ENCODE measurements around the gene TTC38. TPM values are rescaled to one million over a fixed set of nuclear protein-coding genes. Genes with fewer than 3 reads are reported as not detected.

The TTC38 gene
- 12.5 to 14.2 TPM (median 13.6 TPM) in 5 replicates for total RNA-seq (2022; extraction: Qiagen RNA extraction)

DNA sequence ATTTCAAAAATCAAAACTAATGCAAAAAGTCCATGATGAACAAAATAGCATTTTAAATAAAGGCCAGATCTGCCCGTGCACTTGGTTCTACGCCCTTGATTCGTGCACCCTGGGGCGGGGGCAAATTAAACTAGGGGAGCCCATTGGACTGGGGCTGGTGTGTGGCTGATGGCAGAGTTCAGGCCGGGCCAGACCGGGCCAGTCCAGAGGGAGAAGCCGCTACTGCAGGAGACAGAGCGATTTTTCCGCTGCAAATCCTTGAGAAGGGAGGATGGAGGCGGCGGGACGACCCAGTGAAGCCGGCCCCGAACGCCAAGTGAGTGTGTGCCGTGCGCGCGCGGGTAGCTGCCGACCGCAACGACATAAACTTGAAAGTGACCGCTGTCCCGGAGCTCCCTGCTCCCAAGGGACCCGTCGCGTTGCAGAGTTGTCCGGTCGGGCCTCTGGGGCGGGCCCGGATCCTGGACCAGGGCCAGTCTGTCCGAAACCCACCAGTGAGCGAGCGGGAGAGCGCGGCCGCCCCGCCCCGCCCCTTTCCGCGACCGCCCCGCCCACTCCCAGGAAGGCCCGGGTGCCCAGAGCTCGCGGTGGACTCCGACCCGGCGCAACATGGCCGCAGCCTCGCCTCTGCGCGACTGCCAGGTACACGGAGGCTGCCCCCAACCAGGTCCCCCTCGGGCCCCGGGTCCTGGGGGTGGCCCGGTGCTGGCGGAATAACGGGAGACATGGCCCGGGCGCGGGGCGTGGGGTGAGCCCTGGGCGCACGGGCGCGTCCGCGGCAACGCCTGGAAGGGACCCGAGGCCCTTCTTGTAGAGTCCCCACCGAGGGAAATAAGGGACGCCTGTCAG lies at the start of gene TTC38:
Gene TTC38 (plus strand): TSS at position 578 of the 849 bp plus-strand sequence. CDS start 32 bp downstream, at position 610.

DNA sequence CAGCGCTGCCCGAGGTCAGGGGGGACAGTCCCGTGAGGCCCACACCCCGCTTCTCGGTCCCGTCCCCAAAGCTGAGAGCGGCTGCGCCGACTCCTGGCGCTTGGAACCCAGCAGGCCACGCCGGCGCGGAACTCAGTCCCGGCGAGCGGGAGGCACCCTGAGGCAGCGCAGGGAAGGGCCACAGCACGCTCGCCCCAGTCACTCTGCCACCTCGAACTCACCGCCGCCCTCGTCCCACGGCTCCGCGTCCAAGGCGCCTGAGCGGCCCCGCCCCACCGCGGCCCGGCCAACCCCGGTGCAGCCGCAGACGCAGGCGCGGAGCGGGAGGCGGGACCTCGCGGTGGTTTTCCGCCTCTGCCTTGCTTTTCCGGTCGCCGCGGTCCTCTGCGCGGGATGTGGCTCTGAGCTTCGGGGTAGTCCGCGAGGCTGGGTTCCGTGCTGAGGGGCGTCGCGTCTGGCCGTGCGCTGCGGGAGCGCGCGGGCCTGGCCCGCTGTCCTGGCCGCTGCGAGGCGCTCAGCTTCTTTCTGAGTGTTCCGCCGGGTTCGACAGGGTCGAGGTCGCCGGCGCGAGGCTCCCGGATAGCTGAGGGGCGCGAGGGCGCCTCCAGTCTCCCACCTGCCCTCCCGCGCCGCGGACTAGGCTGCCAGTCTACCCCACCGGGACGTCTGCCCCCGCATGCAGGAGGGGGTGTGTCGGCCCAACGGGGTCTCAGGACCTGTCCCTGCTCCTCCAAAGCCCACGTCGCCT lies 17.6 kb upstream of the TTC38 start, which contains the start of gene CDPF1:
Gene CDPF1 (minus strand): TSS at position 259 of the 748 bp plus-strand sequence. CDS start 2,009 bp downstream, outside the sequence.

DNA sequence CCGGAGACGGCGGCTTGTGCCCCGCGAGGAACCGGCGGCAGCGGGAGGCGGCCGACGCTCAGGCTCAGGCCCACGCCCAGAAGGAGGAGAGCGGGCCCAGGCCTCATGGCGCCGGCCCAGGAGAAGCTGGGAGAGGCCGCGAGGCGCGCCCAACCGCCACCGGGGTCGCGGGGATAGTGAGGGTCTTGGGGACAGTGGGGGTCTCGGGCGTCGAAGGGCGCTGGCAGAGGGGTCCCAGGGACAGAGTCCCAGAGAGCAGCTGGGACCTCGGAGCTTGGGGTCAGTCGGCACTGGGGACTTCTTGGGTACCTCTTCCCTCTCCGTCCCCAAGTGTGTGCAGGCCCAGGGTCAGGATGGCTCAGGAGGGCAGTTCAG lies 4.6 kb upstream of the TTC38 start, which contains the start of gene PKDREJ:
Gene PKDREJ (minus strand): TSS at position 128 of the 375 bp plus-strand sequence. CDS start 21 bp downstream, at position 107.

GRCh38 chr22:46296257-46297150 lies 28.7 kb downstream of the TTC38 start, which contains the start of gene GTSE1:
GTSE1 (plus strand) TSS chr22:46296870; CDS start chr22:46297401, 531 bp downstream.

GRCh38 chr22:46335201-46336118 lies 67.7 kb downstream of the TTC38 start, which contains the start of gene TRMU:
TRMU (plus strand) TSS chr22:46335714; CDS start chr22:46335765, 51 bp downstream.

Other genes starting within 250 kb of the TTC38 start
- 0.60 to 1.8 TPM (median 1.4 TPM) in 5 replicates for gene PPARA, start 117.5 kb upstream of the TTC38 start, total RNA-seq (2022; extraction: Qiagen RNA extraction)
- 8.7 to 12.9 TPM (median 10.4 TPM) in 5 replicates for gene CDPF1, start 17.7 kb upstream of the TTC38 start, total RNA-seq (2022; extraction: Qiagen RNA extraction)
- gene PKDREJ, start 4.7 kb upstream of the TTC38 start, total RNA-seq (2022; extraction: Qiagen RNA extraction): not detected in 5 replicates
- 29.8 to 36.2 TPM (median 33.5 TPM) in 5 replicates for gene GTSE1, start 28.9 kb downstream of the TTC38 start, total RNA-seq (2022; extraction: Qiagen RNA extraction)
- gene TRMU, start 67.7 kb downstream of the TTC38 start, total RNA-seq (2022; extraction: Qiagen RNA extraction): 36.3 to 40.9 TPM (median 38.5 TPM) in 5 replicates

Data from A549 treated with CORT108297 at 1 μM for 4 hours (cell line).